Uterus (tissue), 2 donors: ENCODE data around the gene KRTAP5-1.

Source experiments
- CTCF ChIP-seq, 4 experiments: fragments of 200-600 bp in 2 of 4; fragments of 450-650 bp in 2 of 4; sonication (generic) in 2 of 4; IDR thresholded peaks; one replicate each; pipeline ENCODE4 v1.5.1; 2016 to 2019; ENCODE audit warnings: antibody characterized with exemption in 4 of 4, mild to moderate bottlenecking in 2 of 4, moderate library complexity in 1 of 4
- POLR2A ChIP-seq, 2 donors: fragments of 450-650 bp; IDR thresholded peaks; one replicate each; pipeline ENCODE4 v1.6.1; 2016; ENCODE audit warnings: antibody characterized with exemption in 2 of 2, mild to moderate bottlenecking in 1 of 2, moderate library complexity in 1 of 2

- TF ChIP-seq POLR2A (IDR thresholded peaks at IDR 0.05) (no peak), CTCF (IDR thresholded peaks at IDR 0.05) (no peak)
Observed at GRCh38 chr11:1542267-1542666, 42.8 kb downstream of the KRTAP5-1 start.
